ENCODE results near the gene MAP3K3. TPM values are rescaled to one million over a fixed set of nuclear protein-coding genes. Genes with fewer than 3 reads are reported as not detected.

The MAP3K3 gene
- total RNA-seq, 3 donors from 2014 or later (not counting 1 experiment from before 2014, with no cell fraction given), result 82.0 to 89.2 (median 88.5) TPM

GRCh38 chr17:63622574-63623390, 565 bp downstream of the MAP3K3 start:
- H3K36me3 Mint-ChIP-seq, result no peaks in the 10 kb centered on the region
- TF ChIP-seq, protein P1, sequence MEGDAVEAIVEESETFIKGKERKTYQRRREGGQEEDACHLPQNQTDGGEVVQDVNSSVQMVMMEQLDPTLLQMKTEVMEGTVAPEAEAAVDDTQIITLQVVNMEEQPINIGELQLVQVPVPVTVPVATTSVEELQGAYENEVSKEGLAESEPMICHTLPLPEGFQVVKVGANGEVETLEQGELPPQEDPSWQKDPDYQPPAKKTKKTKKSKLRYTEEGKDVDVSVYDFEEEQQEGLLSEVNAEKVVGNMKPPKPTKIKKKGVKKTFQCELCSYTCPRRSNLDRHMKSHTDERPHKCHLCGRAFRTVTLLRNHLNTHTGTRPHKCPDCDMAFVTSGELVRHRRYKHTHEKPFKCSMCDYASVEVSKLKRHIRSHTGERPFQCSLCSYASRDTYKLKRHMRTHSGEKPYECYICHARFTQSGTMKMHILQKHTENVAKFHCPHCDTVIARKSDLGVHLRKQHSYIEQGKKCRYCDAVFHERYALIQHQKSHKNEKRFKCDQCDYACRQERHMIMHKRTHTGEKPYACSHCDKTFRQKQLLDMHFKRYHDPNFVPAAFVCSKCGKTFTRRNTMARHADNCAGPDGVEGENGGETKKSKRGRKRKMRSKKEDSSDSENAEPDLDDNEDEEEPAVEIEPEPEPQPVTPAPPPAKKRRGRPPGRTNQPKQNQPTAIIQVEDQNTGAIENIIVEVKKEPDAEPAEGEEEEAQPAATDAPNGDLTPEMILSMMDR (IDR thresholded peaks at IDR 0.05), result no peak
- peak; percentile 57 to 70 for DNase-seq
- peak; percentile 30 to 48 (median 36) for ATAC-seq
- H3K27ac Mint-ChIP-seq, result peak overlapping the region; percentile 83 to 91
- Histone ChIP-seq H3K9me3 (ENCODE audit: control insufficient read depth, insufficient read depth, low read length) (no peaks in the 10 kb centered on the region), H3K4me3 (ENCODE audit: low read length) (peak overlapping the region; percentile 72), H3K27me3 (ENCODE audit: control insufficient read depth, insufficient read depth, low read length) (no peaks in the 10 kb centered on the region), H3K27ac (ENCODE audit: low read length) (peak overlapping the region; percentile 20), H3K36me3 (ENCODE audit: control insufficient read depth, insufficient read depth, low read length) (no peaks in the 10 kb centered on the region), H3K4me1 (ENCODE audit: control insufficient read depth, insufficient read depth, low read length) (peaks cover 13% of the 10 kb centered on the region)
- intact Hi-C loops (cut with micrococcal nuclease), result loop anchor here (2.0 to 5.0 kb wide), 4 partner anchors 70 to 220 kb away; partner anchors contain the start of genes CCDC47, DCAF7, DDX42 and SMARCD2
- peaks cover 41 to 46% of the 10 kb centered on the region in 2 donors for H3K4me1 Mint-ChIP-seq
- peak overlapping the region; percentile 99 for H3K4me3 Mint-ChIP-seq
- H3K9me3 Mint-ChIP-seq, result no peaks in the 10 kb centered on the region
- no peaks in the 10 kb centered on the region for H3K27me3 Mint-ChIP-seq (ENCODE audit: low read depth in 2 of 2)
- WGBS (ENCODE audit: insufficient coverage), result under 1% methylated on average over 100 of the region's 100 CpGs

DNA sequence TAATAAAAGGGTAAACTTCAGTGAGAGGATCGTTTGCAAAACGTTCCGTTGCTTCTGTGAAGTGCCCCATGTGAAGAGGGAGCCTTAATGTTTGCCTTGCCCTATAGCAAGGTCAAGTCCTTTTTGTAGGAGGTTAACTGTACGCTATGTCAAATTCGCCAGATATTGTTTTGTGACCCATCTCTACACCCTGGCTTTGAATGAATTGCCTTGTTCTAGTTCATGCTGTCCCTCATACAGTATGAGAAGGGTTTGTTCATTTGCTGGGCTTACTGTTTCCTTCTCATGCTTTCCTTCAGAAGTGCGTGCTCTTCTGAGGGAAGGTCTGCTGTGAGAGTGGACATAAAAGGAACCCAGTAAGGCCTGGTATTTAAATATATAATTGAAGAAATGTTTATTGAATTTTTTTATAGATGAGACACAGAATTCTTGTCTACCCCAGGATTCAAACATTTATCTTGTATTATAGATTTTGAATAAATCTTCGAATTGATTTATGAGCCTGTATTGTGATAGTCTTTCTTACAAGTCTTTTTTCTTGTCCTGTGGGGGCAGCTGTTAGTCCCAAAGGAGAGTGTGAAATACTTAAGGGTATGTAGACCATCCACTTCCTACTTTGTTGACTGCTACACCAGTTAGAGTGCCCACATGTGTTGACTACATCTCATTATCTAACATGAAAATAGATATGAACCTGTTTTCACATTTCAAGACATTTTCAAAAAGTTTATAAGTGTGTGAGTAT, 1.7 kb downstream of the MAP3K3 start:
- peak overlapping the region; percentile 83 to 91 for H3K27ac Mint-ChIP-seq
- TF ChIP-seq, protein P1 (IDR thresholded peaks at IDR 0.05), result no peak
- 51% methylated on average over 6 of the region's 7 CpGs for WGBS (ENCODE audit: insufficient coverage)

DNA sequence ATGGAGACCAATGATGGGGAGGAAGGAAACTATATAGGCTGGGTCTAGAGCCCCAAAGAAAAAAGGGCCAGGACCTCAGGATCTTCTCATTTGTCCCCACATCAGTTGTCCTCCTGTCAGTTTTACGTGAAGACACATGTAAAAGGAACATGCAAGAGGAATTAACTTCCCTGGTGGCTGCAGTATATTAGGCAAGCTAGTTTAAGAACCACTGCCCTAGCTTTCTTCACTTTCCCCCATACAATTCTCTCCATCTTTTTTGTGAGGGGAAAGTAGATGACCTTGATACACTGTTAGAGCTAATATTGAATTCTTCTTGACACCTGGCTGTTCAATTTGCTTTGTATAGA, 2.3 kb downstream of the MAP3K3 start:
- 63% methylated on average over 1 of the region's 1 CpG for WGBS (ENCODE audit: insufficient coverage)
- TF ChIP-seq, protein P1 (IDR thresholded peaks at IDR 0.05), result no peak
- Histone ChIP-seq H3K27ac (ENCODE audit: low read length) (no peak overlapping the region), H3K9me3 (ENCODE audit: control insufficient read depth, insufficient read depth, low read length) (no peaks in the 10 kb centered on the region), H3K36me3 (ENCODE audit: control insufficient read depth, insufficient read depth, low read length) (no peaks in the 10 kb centered on the region), H3K27me3 (ENCODE audit: control insufficient read depth, insufficient read depth, low read length) (no peaks in the 10 kb centered on the region), H3K4me3 (ENCODE audit: low read length) (no peak overlapping the region), H3K4me1 (ENCODE audit: control insufficient read depth, insufficient read depth, low read length) (peaks cover 13% of the 10 kb centered on the region)
- DNase-seq, result no peak
- Mint-ChIP-seq H3K36me3 (no peaks in the 10 kb centered on the region), H3K27me3 (ENCODE audit: low read depth in 2 of 2) (no peaks in the 10 kb centered on the region), H3K4me1 (peaks cover 44 to 47% of the 10 kb centered on the region in 2 donors), H3K9me3 (no peaks in the 10 kb centered on the region), H3K4me3 (peak overlapping the region; percentile 99), H3K27ac (peak overlapping the region; percentile 5 to 91)
- no peak for ATAC-seq
- intact Hi-C loops (cut with micrococcal nuclease), result loop anchor here (5.0 kb wide), 3 partner anchors 72 to 148 kb away; partner anchors contain the start of genes CCDC47, DCAF7 and DDX42

More for the DNA sequence above, 1.7 kb downstream of the MAP3K3 start:
- Mint-ChIP-seq H3K4me1 (peaks cover 41 to 46% of the 10 kb centered on the region in 2 donors), H3K9me3 (no peaks in the 10 kb centered on the region), H3K36me3 (no peaks in the 10 kb centered on the region), H3K27me3 (ENCODE audit: low read depth in 2 of 2) (no peaks in the 10 kb centered on the region), H3K4me3 (peak overlapping the region; percentile 99)
- intact Hi-C loops (cut with micrococcal nuclease), result loop anchor here (2.0 to 5.0 kb wide), 4 partner anchors 72 to 219 kb away; partner anchors contain the start of genes CCDC47, DCAF7, DDX42 and SMARCD2
- ATAC-seq, result no peak
- Histone ChIP-seq H3K27me3 (ENCODE audit: control insufficient read depth, insufficient read depth, low read length) (no peaks in the 10 kb centered on the region), H3K4me1 (ENCODE audit: control insufficient read depth, insufficient read depth, low read length) (peaks cover 13% of the 10 kb centered on the region), H3K36me3 (ENCODE audit: control insufficient read depth, insufficient read depth, low read length) (no peaks in the 10 kb centered on the region), H3K4me3 (ENCODE audit: low read length) (peak overlapping the region; percentile 72), H3K9me3 (ENCODE audit: control insufficient read depth, insufficient read depth, low read length) (no peaks in the 10 kb centered on the region), H3K27ac (ENCODE audit: low read length) (no peak overlapping the region)
- DNase-seq, result no peak
